GM12872 (cell line): Measurements from ENCODE around the gene NUDT2.

Experiments used
- CTCF ChIP-seq: IDR thresholded peaks from 3 replicates; pipeline ENCODE4 v1.5.1; 2011; ENCODE audit warnings: low read depth, mild to moderate bottlenecking, low read length, moderate library complexity; ENCODE audit not compliant: insufficient read depth

Gene NUDT2

GRCh38 chr9:34328987-34329832 is at the start of gene NUDT2, which contains the start of gene KIF24:
Gene NUDT2 (plus strand): TSS chr9:34329569. CDS start chr9:34339040, 9,471 bp downstream.
Gene KIF24 (minus strand): TSS chr9:34329268. CDS start chr9:34311346, 17,922 bp downstream.
- no peak for TF ChIP-seq CTCF

- no peak for TF ChIP-seq CTCF
These were observed 47.3 kb upstream of the NUDT2 start for GRCh38 chr9:34282096-34282495.

DNA sequence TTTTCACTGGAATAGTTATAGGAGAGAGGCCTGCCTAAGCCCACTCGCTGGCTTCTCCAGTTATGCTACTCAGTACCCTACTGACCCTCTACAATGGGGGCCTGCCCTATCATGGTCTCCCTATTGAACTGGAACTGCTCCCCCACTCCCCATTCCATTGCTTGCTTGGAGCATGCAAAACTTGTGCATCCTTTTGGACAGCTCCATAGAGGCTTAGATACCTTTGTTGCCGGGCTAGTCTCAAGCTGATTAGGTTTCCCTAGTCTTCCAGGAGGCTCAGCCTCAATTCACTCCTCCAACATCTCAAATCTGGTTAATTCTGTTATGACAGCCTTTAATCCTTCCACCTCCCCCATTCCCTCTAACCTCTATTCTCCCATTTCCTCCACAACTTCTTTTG is 40.2 kb upstream of the NUDT2 start:
- no peak for TF ChIP-seq CTCF

DNA sequence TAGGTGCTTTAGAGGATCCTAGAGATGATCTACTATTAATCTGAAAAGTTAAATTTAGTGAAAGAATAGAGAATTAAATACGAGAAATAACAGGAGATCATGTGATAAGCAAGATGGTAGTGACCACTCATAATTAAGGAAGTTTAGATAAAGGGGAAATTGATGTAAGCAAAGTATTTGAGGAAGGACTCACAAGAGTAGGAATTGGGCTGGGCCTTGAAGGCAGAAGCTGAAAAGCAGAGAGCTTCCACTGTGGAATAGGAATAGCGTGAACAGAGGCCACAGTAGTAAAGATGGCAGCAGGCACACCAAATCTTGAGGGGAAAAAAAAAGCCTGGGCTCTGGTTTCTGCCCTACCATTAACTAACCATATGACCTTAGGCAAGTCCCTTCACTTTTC is 38.3 kb upstream of the NUDT2 start:
- TF ChIP-seq CTCF, result no peak

DNA sequence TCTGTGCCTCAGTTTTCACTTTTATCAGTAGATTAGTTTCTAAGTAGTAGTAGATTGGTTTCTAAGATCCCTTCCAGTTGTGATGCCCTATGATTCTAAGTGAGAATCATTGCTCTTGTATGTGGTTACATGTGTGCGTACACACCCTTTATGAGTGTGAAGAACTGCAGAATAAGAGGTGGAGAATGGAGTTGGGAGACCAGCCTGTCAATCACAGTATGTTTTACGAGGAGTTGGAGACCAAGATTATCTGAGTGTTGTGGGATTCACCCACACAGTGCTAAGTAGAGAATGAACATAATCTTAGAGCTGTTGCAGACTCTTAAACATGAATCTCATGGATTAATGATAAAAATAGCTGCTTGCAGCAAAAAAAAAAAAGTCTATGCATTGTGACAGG is 37.9 kb upstream of the NUDT2 start:
- no peak for TF ChIP-seq CTCF

DNA sequence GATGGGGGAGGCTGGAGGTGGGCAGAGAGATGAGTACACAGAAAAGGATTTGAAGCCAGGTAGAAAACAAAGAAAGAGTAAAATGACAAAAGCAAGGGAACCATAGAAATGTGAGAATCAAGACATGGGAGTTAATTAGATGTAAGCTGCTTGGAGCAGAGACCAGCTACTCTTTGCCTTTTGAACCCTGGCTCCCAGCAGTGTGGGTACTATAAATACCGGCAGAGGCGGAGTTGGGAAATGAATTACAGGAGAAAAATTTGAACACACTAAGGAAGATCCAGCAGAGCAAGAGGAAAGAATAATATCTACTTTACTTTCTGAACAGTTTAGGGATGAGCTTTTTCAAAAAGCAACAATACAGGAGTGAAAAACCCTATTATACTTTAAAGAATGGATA is 36.8 kb upstream of the NUDT2 start:
- TF ChIP-seq CTCF, result no peak

DNA sequence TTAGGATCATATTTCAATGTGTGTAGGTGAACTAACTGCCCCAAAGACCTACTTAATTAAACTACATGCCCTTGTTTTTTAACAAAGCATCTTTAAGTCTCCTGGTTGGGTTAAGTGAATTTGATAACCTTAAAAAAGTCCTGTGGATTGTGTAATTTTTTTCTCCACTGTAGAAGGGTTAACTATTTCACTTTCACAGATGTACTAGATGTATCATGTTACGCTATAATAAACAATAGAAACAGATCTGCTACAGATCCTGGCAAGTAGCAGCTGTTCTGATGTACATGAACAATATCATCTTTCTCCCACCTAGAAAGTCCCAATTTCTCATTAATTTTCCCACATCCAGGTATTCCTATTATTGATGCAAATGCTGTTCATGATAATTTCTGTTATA is 19.2 kb upstream of the NUDT2 start:
- TF ChIP-seq CTCF, result no peak
